Lower leg skin (tissue), 4 donors: Measurements from ENCODE around the gene HHIPL1. TPM values are rescaled to one million over a fixed set of nuclear protein-coding genes. Genes with fewer than 3 reads are reported as not detected.

Experiments used
- DNase-seq, 2 donors: peaks; one replicate each; pipeline ENCODE4 v3.0.0-alpha.2; 2019; ENCODE audit warnings: low spot score in 2 of 2
- H3K4me3 ChIP-seq: fragments of 200-600 bp; sonication (generic); 2 replicates; pipeline ENCODE4 v1.5.1; 2017; ENCODE audit warnings: mild to moderate bottlenecking, low read depth; ENCODE audit not compliant: poor library complexity, severe bottlenecking
- POLR2A ChIP-seq, 2 donors: fragments of 450-650 bp; IDR thresholded peaks; one replicate each; pipeline ENCODE4 v1.6.1; 2016 to 2017; ENCODE audit warnings: antibody characterized with exemption in 2 of 2, mild to moderate bottlenecking in 1 of 2, moderate library complexity in 1 of 2
- WGBS, 2 donors: methylation state at CpG; one replicate each; pipeline ENCODE4 v1.1.5; 2018; 5-methylcytosine and 5-hydroxymethylcytosine counted together
- intact Hi-C: fragments of 100-400 bp; cut with DNase I; formaldehyde crosslinking; loops from one replicate; pipeline ENCODE4 v1.15.0; 2023; ENCODE audit warnings: low total_unique reads
- total RNA-seq, 4 donors: library from RNA; depleted of rRNA; stranded (reverse); fragments of >200 nt; gene quantifications; one replicate each; pipeline ENCODE4 v1.1.0, GENCODE V29; 2016
- TF ChIP-seq, protein P1 (sequence below), 3 donors: fragments of 450-650 bp; IDR thresholded peaks; one replicate each; pipeline ENCODE4 v1.5.1; 2016; ENCODE audit warnings: antibody characterized with exemption in 3 of 3, mild to moderate bottlenecking in 3 of 3, moderate library complexity in 2 of 3

The HHIPL1 gene
- total RNA-seq, result 1 to 10 TPM in 2 of 4 donors, under 1 TPM in 2; 0.59 to 2.4 (median 0.92) TPM

- TF ChIP-seq, protein P1, sequence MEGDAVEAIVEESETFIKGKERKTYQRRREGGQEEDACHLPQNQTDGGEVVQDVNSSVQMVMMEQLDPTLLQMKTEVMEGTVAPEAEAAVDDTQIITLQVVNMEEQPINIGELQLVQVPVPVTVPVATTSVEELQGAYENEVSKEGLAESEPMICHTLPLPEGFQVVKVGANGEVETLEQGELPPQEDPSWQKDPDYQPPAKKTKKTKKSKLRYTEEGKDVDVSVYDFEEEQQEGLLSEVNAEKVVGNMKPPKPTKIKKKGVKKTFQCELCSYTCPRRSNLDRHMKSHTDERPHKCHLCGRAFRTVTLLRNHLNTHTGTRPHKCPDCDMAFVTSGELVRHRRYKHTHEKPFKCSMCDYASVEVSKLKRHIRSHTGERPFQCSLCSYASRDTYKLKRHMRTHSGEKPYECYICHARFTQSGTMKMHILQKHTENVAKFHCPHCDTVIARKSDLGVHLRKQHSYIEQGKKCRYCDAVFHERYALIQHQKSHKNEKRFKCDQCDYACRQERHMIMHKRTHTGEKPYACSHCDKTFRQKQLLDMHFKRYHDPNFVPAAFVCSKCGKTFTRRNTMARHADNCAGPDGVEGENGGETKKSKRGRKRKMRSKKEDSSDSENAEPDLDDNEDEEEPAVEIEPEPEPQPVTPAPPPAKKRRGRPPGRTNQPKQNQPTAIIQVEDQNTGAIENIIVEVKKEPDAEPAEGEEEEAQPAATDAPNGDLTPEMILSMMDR (IDR thresholded peaks at IDR 0.05), result no peak
- no peak for TF ChIP-seq POLR2A (IDR thresholded peaks at IDR 0.05)
- DNase-seq, result no peak
- peak within 1 kb of the TSS; percentile 16 for H3K4me3 ChIP-seq
- WGBS, 2 donors, result 14 to 16% methylated on average over 32 to 39 of the region's 91 CpGs
- intact Hi-C loops, result no loop called here
Observed at GRCh38 chr14:99644723-99645544, at the start of gene HHIPL1. Gene HHIPL1, plus strand, starts transcription at chr14:99645129. Its CDS starts 79 bp downstream, at chr14:99645208.

DNA sequence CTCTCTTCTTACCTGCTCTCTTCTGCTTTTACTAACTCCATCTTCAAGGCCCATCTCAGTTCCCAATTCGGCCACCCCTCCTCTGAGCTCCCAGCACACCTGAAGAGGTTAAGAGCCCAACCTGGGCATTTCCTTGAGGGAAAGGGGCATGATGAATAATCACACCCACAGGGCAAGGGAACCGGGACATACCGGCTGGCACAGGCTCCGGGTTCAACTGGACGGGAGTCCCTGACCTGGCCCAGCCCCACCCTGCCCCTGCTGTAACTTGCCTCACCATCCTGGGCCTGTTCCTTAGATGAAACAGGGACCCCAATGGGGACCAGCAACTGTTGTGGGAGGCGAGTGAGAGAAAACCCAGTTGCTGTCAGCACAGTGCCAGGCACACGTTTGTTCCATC, 49.4 kb upstream of the HHIPL1 start:
- no peak for DNase-seq
- intact Hi-C loops, result no loop called here
- WGBS, 2 donors, result 48 to 75% methylated on average over 7 of the region's 7 CpGs
- TF ChIP-seq, protein P1 (IDR thresholded peaks at IDR 0.05), result no peak
- TF ChIP-seq POLR2A (IDR thresholded peaks at IDR 0.05), result no peak
- no peak overlapping the region for H3K4me3 ChIP-seq

- WGBS, 2 donors, result 66 to 70% methylated on average over 10 of the region's 10 CpGs
- TF ChIP-seq POLR2A (IDR thresholded peaks at IDR 0.05), result no peak
- TF ChIP-seq, protein P1 (IDR thresholded peaks at IDR 0.05), result no peak
- H3K4me3 ChIP-seq, result no peak overlapping the region
- intact Hi-C loops, result no loop called here
- no peak for DNase-seq
Observed at GRCh38 chr14:99596071-99596627, 48.8 kb upstream of the HHIPL1 start.

DNA sequence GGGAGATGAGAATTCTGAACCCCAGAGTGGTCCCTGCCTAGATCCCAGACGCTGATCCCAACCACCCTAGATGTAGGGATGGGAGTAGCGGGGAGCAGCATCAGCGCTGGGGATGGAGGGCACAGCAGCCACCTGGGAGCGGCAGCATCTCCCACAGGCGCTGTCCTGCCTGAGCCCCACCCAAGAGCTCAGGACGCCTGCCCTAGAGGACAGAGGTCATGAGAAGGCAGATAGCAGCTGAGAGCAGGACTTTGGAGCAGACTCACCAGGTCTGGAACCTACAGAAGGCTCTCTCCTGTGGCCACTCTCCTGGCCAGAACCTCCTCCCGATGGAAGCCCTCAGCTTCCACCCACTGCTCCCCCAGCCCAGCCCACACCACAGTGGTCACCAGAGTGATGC, 48.2 kb upstream of the HHIPL1 start:
- DNase-seq, result no peak
- intact Hi-C loops, result no loop called here
- no peak overlapping the region for H3K4me3 ChIP-seq
- TF ChIP-seq, protein P1 (IDR thresholded peaks at IDR 0.05), result no peak
- TF ChIP-seq POLR2A (IDR thresholded peaks at IDR 0.05), result no peak
- WGBS, 2 donors, result 87 to 97% methylated on average over 7 of the region's 7 CpGs

- TF ChIP-seq, protein P1 (IDR thresholded peaks at IDR 0.05), result no peak
- no peak for TF ChIP-seq POLR2A (IDR thresholded peaks at IDR 0.05)
- H3K4me3 ChIP-seq, result no peak overlapping the region
- no peak for DNase-seq
- intact Hi-C loops, result no loop called here
- WGBS, 2 donors, result 86 to 89% methylated on average over 20 of the region's 20 CpGs
Observed at GRCh38 chr14:99597911-99598600, 46.9 kb upstream of the HHIPL1 start.
